Measurements from ENCODE around the gene SLC16A12. TPM values are rescaled to one million over a fixed set of nuclear protein-coding genes. Genes with fewer than 3 reads are reported as not detected.
"Not testable (repeated sequence)": the region's sequence is repeated elsewhere in the genome, so short reads cannot be mapped to it uniquely, and the experiment has no call there.

Gene SLC16A12
- total RNA-seq, 1 experiment from 2014 or later = 1.0 TPM

GRCh38 chr10:89414879-89415821, 120.2 kb downstream of the SLC16A12 start:
- DNase-seq = peak; percentile 22
- CTCF ChIA-PET = interaction anchor here (0.6 to 1.4 kb wide), 3 partner anchors 23 to 147 kb away, joined by 4 to 6 read pairs (median 4); partner anchors contain the start of gene IFIT1

GRCh38 chr10:89414146-89414878, 121.1 kb downstream of the SLC16A12 start, which contains the start of gene IFIT5:
TSS of gene IFIT5 (plus strand) at chr10:89414568. CDS start at chr10:89414799, 231 bp downstream.
- no peak for TF ChIP-seq CTCF (IDR thresholded peaks at IDR 0.05; ENCODE audit: unreplicated experiment)
- BruUV-seq (replicated peaks) = TSS peak; percentile 91
- no peaks in the 10 kb centered on the region for H3K27me3 Mint-ChIP-seq (ENCODE audit: unreplicated experiment)
- H3K9me3 Mint-ChIP-seq (ENCODE audit: low read depth, unreplicated experiment) = no peaks in the 10 kb centered on the region
- peaks cover 18% of the 10 kb centered on the region for H3K4me1 Mint-ChIP-seq (ENCODE audit: low read depth, unreplicated experiment)
- CTCF ChIA-PET = interaction anchor here (0.6 to 1.4 kb wide), 4 partner anchors 22 to 162 kb away, joined by 3 to 6 read pairs (median 4); partner anchors contain the start of genes IFIT1 and LIPA
- peak within 1 kb of the TSS; percentile 95 for H3K4me3 Mint-ChIP-seq (ENCODE audit: low read depth, unreplicated experiment)
- H3K36me3 Mint-ChIP-seq (ENCODE audit: insufficient read depth, unreplicated experiment) = peaks cover 26% of the 10 kb centered on the region
- peak; percentile 58 for DNase-seq
- peak within 1 kb of the TSS; percentile 89 for H3K27ac Mint-ChIP-seq (ENCODE audit: unreplicated experiment)
- intact Hi-C loops (cut with micrococcal nuclease; ENCODE audit: unreplicated experiment) = no loop called here

More at GRCh38 chr10:89414879-89415821, 120.2 kb downstream of the SLC16A12 start:
- H3K36me3 Mint-ChIP-seq (ENCODE audit: insufficient read depth, unreplicated experiment) = peaks cover 26% of the 10 kb centered on the region
- no peaks in the 10 kb centered on the region for H3K9me3 Mint-ChIP-seq (ENCODE audit: low read depth, unreplicated experiment)
- intact Hi-C loops (cut with micrococcal nuclease; ENCODE audit: unreplicated experiment) = no loop called here
- TF ChIP-seq CTCF (IDR thresholded peaks at IDR 0.05; ENCODE audit: unreplicated experiment) = no peak
- peak overlapping the region; percentile 95 for H3K4me3 Mint-ChIP-seq (ENCODE audit: low read depth, unreplicated experiment)
- BruUV-seq (replicated peaks) = no TSS peak
- H3K27ac Mint-ChIP-seq (ENCODE audit: unreplicated experiment) = peak overlapping the region; percentile 89
- no peaks in the 10 kb centered on the region for H3K27me3 Mint-ChIP-seq (ENCODE audit: unreplicated experiment)
- peaks cover 18% of the 10 kb centered on the region for H3K4me1 Mint-ChIP-seq (ENCODE audit: low read depth, unreplicated experiment)

GRCh38 chr10:89413398-89413912, 121.9 kb downstream of the SLC16A12 start:
- DNase-seq = no peak
- CTCF ChIA-PET = interaction anchor here (1.4 kb wide), 2 partner anchors 21 to 140 kb away, joined by 4 to 6 read pairs; partner anchors contain the start of gene IFIT1
- Mint-ChIP-seq H3K4me3 (ENCODE audit: low read depth, unreplicated experiment) (peak overlapping the region; percentile 95), H3K27ac (ENCODE audit: unreplicated experiment) (peak overlapping the region; percentile 89), H3K9me3 (ENCODE audit: low read depth, unreplicated experiment) (no peaks in the 10 kb centered on the region), H3K27me3 (ENCODE audit: unreplicated experiment) (no peaks in the 10 kb centered on the region), H3K4me1 (ENCODE audit: low read depth, unreplicated experiment) (peaks cover 18% of the 10 kb centered on the region), H3K36me3 (ENCODE audit: insufficient read depth, unreplicated experiment) (peaks cover 26% of the 10 kb centered on the region)
- no peak for TF ChIP-seq CTCF (IDR thresholded peaks at IDR 0.05; ENCODE audit: unreplicated experiment)
- intact Hi-C loops (cut with micrococcal nuclease; ENCODE audit: unreplicated experiment) = no loop called here
- no TSS peak for BruUV-seq (replicated peaks)

GRCh38 chr10:89412276-89412675, 123.1 kb downstream of the SLC16A12 start:
- H3K36me3 Mint-ChIP-seq (ENCODE audit: insufficient read depth, unreplicated experiment) = peaks cover 26% of the 10 kb centered on the region

GRCh38 chr10:89411135-89411534, 124.3 kb downstream of the SLC16A12 start:
- BruUV-seq (replicated peaks); CTCF ChIA-PET; intact Hi-C loops (cut with micrococcal nuclease; ENCODE audit: unreplicated experiment); H3K4me3 Mint-ChIP-seq (ENCODE audit: low read depth, unreplicated experiment); H3K27me3 Mint-ChIP-seq (ENCODE audit: unreplicated experiment); H3K9me3 Mint-ChIP-seq (ENCODE audit: low read depth, unreplicated experiment); DNase-seq; H3K27ac Mint-ChIP-seq (ENCODE audit: unreplicated experiment): not testable (repeated sequence)
- Mint-ChIP-seq H3K36me3 (ENCODE audit: insufficient read depth, unreplicated experiment) (peaks cover 26% of the 10 kb centered on the region), H3K4me1 (ENCODE audit: low read depth, unreplicated experiment) (peaks cover 14% of the 10 kb centered on the region)

More at GRCh38 chr10:89412276-89412675, 123.1 kb downstream of the SLC16A12 start:
- intact Hi-C loops (cut with micrococcal nuclease; ENCODE audit: unreplicated experiment); H3K27ac Mint-ChIP-seq (ENCODE audit: unreplicated experiment); H3K4me3 Mint-ChIP-seq (ENCODE audit: low read depth, unreplicated experiment); CTCF ChIA-PET; DNase-seq; BruUV-seq (replicated peaks); H3K27me3 Mint-ChIP-seq (ENCODE audit: unreplicated experiment); H3K9me3 Mint-ChIP-seq (ENCODE audit: low read depth, unreplicated experiment): not testable (repeated sequence)
- H3K4me1 Mint-ChIP-seq (ENCODE audit: low read depth, unreplicated experiment) = peaks cover 18% of the 10 kb centered on the region

- CTCF ChIA-PET; DNase-seq; H3K27me3 Mint-ChIP-seq (ENCODE audit: unreplicated experiment); H3K27ac Mint-ChIP-seq (ENCODE audit: unreplicated experiment); intact Hi-C loops (cut with micrococcal nuclease; ENCODE audit: unreplicated experiment); H3K9me3 Mint-ChIP-seq (ENCODE audit: low read depth, unreplicated experiment); H3K4me1 Mint-ChIP-seq (ENCODE audit: low read depth, unreplicated experiment); H3K4me3 Mint-ChIP-seq (ENCODE audit: low read depth, unreplicated experiment); BruUV-seq (replicated peaks): not testable (repeated sequence)
- H3K36me3 Mint-ChIP-seq (ENCODE audit: insufficient read depth, unreplicated experiment) = peaks cover 20% of the 10 kb centered on the region
These were observed 124.8 kb downstream of the SLC16A12 start for GRCh38 chr10:89410551-89410950.

- CTCF ChIA-PET; H3K4me1 Mint-ChIP-seq (ENCODE audit: low read depth, unreplicated experiment); H3K9me3 Mint-ChIP-seq (ENCODE audit: low read depth, unreplicated experiment); BruUV-seq (replicated peaks); intact Hi-C loops (cut with micrococcal nuclease; ENCODE audit: unreplicated experiment); DNase-seq; H3K36me3 Mint-ChIP-seq (ENCODE audit: insufficient read depth, unreplicated experiment); H3K27me3 Mint-ChIP-seq (ENCODE audit: unreplicated experiment); H3K27ac Mint-ChIP-seq (ENCODE audit: unreplicated experiment); H3K4me3 Mint-ChIP-seq (ENCODE audit: low read depth, unreplicated experiment): not testable (repeated sequence)
These were observed 126.1 kb downstream of the SLC16A12 start for GRCh38 chr10:89409282-89409681.
